Measurements from ENCODE around the gene SEPTIN8. TPM values are rescaled to one million over a fixed set of nuclear protein-coding genes. Genes with fewer than 3 reads are reported as not detected.
A peak's percentile ranks its signal among the peaks of the same experiment; 100 is the strongest.

Gene SEPTIN8
- total RNA-seq, 2 donors from 2014 or later: 27.5 to 27.7 TPM

GRCh38 chr5:132812781-132813598, 36.0 kb upstream of the SEPTIN8 start, which contains the start of gene SOWAHA:
Gene SOWAHA, plus strand, starts transcription at chr5:132813302. Its CDS starts 320 bp downstream, at chr5:132813622.
- 2 to 4% methylated on average over 24 to 56 of the region's 68 CpGs for WGBS, 2 donors
- H3K27me3 ChIP-seq: no peaks in the 10 kb centered on the region
- intact Hi-C loops (cut with DNase I): no loop called here
- H3K36me3 ChIP-seq (replicated peaks in 1 of 2; ENCODE audit: insufficient read depth in 1 of 2, low read depth in 2 of 2): no peaks in the 10 kb centered on the region
- no peaks in the 10 kb centered on the region for H3K9me3 ChIP-seq
- peak; percentile 68 for ATAC-seq
- H3K4me3 ChIP-seq: peak within 1 kb of the TSS in 1 of 2 donors; percentile 29
- peak within 1 kb of the TSS; percentile 35 to 67 (median 45) for H3K27ac ChIP-seq
- TF ChIP-seq POLR2A (IDR thresholded peaks at IDR 0.05) (no peak), CTCF (IDR thresholded peaks at IDR 0.05) (no peak)
- DNase-seq: peak; percentile 59 to 78 (median 69)
- H3K4me1 ChIP-seq: peaks cover 35% of the 10 kb centered on the region

GRCh38 chr5:132812123-132812765, 35.2 kb upstream of the SEPTIN8 start:
- ATAC-seq (no peak), DNase-seq (no peak)
- H3K27me3 ChIP-seq: no peaks in the 10 kb centered on the region
- H3K4me3 ChIP-seq: no peak overlapping the region
- H3K27ac ChIP-seq: no peak overlapping the region
- peaks cover 40% of the 10 kb centered on the region for H3K4me1 ChIP-seq
- H3K9me3 ChIP-seq: no peaks in the 10 kb centered on the region
- intact Hi-C loops (cut with DNase I): no loop called here
- no peak for TF ChIP-seq CTCF (IDR thresholded peaks at IDR 0.05)
- no peak for TF ChIP-seq POLR2A (IDR thresholded peaks at IDR 0.05)
- WGBS, 2 donors: 50 to 60% methylated on average over 18 of the region's 18 CpGs
- no peaks in the 10 kb centered on the region for H3K36me3 ChIP-seq (replicated peaks in 1 of 2; ENCODE audit: insufficient read depth in 1 of 2, low read depth in 2 of 2)

- DNase-seq (no peak), ATAC-seq (no peak)
- H3K4me1 ChIP-seq: peaks cover 46% of the 10 kb centered on the region
- H3K9me3 ChIP-seq: no peaks in the 10 kb centered on the region
- no peak for TF ChIP-seq POLR2A (IDR thresholded peaks at IDR 0.05)
- TF ChIP-seq CTCF (IDR thresholded peaks at IDR 0.05): no peak
- H3K27ac ChIP-seq: no peak overlapping the region
- H3K27me3 ChIP-seq: no peaks in the 10 kb centered on the region
- H3K4me3 ChIP-seq: no peak overlapping the region
- no peaks in the 10 kb centered on the region for H3K36me3 ChIP-seq (replicated peaks in 1 of 2; ENCODE audit: insufficient read depth in 1 of 2, low read depth in 2 of 2)
- 89 to 90% methylated on average over 5 of the region's 5 CpGs for WGBS, 2 donors
- intact Hi-C loops (cut with DNase I): no loop called here
These were observed 33.6 kb upstream of the SEPTIN8 start for GRCh38 chr5:132810605-132811004.

GRCh38 chr5:132808866-132809265, 31.8 kb upstream of the SEPTIN8 start:
- peaks cover 41% of the 10 kb centered on the region for H3K4me1 ChIP-seq
- H3K27ac ChIP-seq: peak overlapping the region in 2 of 4 donors; percentile 25 to 75
- 38 to 47% methylated on average over 3 of the region's 3 CpGs for WGBS, 2 donors

More at GRCh38 chr5:132808866-132809265, 31.8 kb upstream of the SEPTIN8 start:
- no peaks in the 10 kb centered on the region for H3K9me3 ChIP-seq
- TF ChIP-seq CTCF (IDR thresholded peaks at IDR 0.05): no peak
- no peak for TF ChIP-seq POLR2A (IDR thresholded peaks at IDR 0.05)
- intact Hi-C loops (cut with DNase I): no loop called here
- no peak for DNase-seq
- no peaks in the 10 kb centered on the region for H3K36me3 ChIP-seq (replicated peaks in 1 of 2; ENCODE audit: insufficient read depth in 1 of 2, low read depth in 2 of 2)
- H3K27me3 ChIP-seq: no peaks in the 10 kb centered on the region
- no peak overlapping the region for H3K4me3 ChIP-seq
- ATAC-seq: no peak
